Thyroid gland (tissue), 4 donors: Measurements from ENCODE around the gene THOC2.

ENCODE experiments used
- CTCF ChIP-seq, 6 experiments: fragments of 200-600 bp in 3 of 6; fragments of 450-650 bp in 3 of 6; sonication (generic) in 3 of 6; IDR thresholded peaks; one replicate each; pipeline ENCODE4 v1.5.1; 2016 to 2019; ENCODE audit warnings: antibody characterized with exemption in 6 of 6, mild to moderate bottlenecking in 2 of 6, inconsistent platforms in 1 of 6, moderate library complexity in 1 of 6
- POLR2A ChIP-seq, 2 donors: fragments of 450-650 bp; IDR thresholded peaks; one replicate each; pipeline ENCODE4 v1.6.1; 2017; ENCODE audit warnings: antibody characterized with exemption in 2 of 2, mild to moderate bottlenecking in 2 of 2, moderate library complexity in 1 of 2

DNA sequence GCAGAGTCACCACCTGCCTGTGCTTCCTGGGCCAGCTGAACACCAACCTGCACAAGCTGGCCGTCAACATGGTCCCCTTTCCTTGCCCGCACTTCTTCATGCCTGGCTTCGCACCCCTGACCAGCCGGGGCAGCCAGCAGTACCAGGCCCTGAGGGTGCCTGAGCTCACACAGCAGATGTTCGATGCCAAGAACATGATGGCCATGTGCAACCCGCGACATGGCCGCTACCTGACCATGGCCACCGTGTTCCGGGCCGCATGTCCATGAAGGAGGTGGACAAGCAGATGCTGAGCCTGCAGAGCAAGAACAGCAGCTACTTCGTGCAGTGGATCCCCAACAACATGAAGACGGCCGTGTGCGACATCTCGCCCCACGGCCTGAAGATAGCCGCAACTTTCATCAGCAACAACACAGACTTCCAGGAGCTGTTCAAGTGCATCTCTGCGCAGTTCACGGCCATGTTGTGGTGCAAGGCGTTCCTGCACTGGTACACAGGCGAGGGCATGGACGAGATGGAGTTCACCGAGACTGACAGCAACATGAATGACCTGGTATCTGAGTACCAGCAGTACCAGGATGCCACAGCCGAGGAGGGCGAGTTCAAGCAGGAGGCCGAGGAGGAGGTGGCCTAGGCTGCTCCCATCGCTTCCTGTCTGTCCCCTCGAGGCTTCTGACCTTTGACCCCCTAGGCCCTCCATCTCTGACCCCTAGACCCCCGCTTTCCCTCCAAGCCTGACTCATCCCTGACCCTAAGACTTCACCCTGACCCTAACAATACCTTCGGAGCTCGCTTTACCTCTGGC is 170.3 kb downstream of the THOC2 start:
- TF ChIP-seq POLR2A (IDR thresholded peaks at IDR 0.05) (no peak), CTCF (IDR thresholded peaks at IDR 0.05) (no peak)
